ENCODE results near the gene CDK14. TPM values are rescaled to one million over a fixed set of nuclear protein-coding genes. Genes with fewer than 3 reads are reported as not detected.

Gene CDK14
- total RNA-seq, 2 donors from 2014 or later, result 0.49 to 1.7 TPM

DNA sequence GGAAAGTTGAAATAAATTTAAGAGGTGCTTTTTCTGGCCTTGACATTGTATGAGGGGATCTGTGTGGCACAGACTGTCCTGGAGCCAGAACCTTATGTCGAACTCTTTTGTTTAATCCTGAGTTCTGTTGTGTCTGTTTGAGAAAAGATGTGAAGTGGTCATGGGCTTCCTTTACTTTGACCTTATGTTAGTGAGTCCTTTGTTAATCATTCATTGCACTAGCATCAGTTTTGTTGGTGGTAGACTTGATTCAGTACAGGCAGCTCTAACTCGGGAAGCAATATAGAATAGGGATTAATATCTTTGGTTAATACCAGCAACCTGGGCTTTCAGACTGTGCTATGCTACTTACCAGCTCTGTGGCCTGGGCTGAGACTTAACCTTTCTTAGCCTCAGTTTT, 544.2 kb downstream of the CDK14 start:
- no peak for DNase-seq
- Mint-ChIP-seq H3K27ac (no peak overlapping the region), H3K27me3 (ENCODE audit: low read depth) (no peaks in the 10 kb centered on the region), H3K4me3 (no peak overlapping the region), H3K9me3 (no peaks in the 10 kb centered on the region), H3K4me1 (ENCODE audit: low read depth) (no peaks in the 10 kb centered on the region), H3K36me3 (ENCODE audit: insufficient read depth in 2 of 2) (no peaks in the 10 kb centered on the region)
- no peak for ATAC-seq (replicated peaks in 1 of 2)

DNA sequence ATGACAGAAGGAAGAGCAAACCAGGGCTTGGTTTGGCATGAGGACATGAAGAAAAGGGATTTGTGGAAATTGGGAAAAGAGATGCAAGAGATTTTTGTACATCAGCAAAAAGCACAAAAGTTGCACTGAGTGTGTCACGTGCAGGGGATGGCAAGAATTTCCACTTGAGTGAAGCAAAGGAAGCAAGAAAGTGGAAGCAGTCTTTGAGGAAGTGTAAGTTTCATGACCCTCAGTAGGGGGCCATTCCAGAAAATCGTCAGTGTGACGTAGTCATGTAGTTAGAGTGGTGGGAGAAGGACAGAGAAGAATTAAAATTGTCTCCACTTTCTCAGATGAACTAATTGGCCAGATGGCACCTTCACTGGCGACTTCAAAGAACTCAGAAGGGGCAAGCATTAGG, 544.9 kb downstream of the CDK14 start:
- Mint-ChIP-seq H3K27me3 (ENCODE audit: low read depth) (no peaks in the 10 kb centered on the region), H3K36me3 (ENCODE audit: insufficient read depth in 2 of 2) (no peaks in the 10 kb centered on the region), H3K27ac (no peak overlapping the region), H3K4me3 (no peak overlapping the region), H3K4me1 (ENCODE audit: low read depth) (no peaks in the 10 kb centered on the region), H3K9me3 (no peaks in the 10 kb centered on the region)
- DNase-seq (no peak), ATAC-seq (replicated peaks in 1 of 2) (no peak)

DNA sequence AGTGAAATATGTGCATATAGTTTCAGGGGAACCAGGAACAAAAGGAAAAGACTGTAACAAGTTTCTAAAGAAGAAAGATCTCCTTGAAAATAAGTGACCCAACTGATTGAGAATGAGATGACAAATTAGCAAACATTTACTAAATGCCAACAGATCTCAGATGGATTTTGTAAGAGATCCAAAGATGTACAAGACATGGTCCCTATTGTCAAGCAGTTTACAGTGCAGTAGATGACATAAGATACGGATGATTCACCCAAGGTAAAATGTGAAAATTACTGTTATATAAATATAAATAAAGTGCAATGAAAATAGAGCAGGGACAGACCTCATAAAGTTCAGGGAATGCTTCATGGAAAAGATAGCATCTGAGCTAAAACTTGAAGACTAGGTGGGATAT, 546.6 kb downstream of the CDK14 start:
- Mint-ChIP-seq H3K36me3 (ENCODE audit: insufficient read depth in 2 of 2) (no peaks in the 10 kb centered on the region), H3K9me3 (no peaks in the 10 kb centered on the region), H3K27me3 (ENCODE audit: low read depth) (no peaks in the 10 kb centered on the region), H3K4me1 (ENCODE audit: low read depth) (no peaks in the 10 kb centered on the region), H3K27ac (no peak overlapping the region), H3K4me3 (no peak overlapping the region)
- DNase-seq (no peak), ATAC-seq (replicated peaks in 1 of 2) (no peak)

DNA sequence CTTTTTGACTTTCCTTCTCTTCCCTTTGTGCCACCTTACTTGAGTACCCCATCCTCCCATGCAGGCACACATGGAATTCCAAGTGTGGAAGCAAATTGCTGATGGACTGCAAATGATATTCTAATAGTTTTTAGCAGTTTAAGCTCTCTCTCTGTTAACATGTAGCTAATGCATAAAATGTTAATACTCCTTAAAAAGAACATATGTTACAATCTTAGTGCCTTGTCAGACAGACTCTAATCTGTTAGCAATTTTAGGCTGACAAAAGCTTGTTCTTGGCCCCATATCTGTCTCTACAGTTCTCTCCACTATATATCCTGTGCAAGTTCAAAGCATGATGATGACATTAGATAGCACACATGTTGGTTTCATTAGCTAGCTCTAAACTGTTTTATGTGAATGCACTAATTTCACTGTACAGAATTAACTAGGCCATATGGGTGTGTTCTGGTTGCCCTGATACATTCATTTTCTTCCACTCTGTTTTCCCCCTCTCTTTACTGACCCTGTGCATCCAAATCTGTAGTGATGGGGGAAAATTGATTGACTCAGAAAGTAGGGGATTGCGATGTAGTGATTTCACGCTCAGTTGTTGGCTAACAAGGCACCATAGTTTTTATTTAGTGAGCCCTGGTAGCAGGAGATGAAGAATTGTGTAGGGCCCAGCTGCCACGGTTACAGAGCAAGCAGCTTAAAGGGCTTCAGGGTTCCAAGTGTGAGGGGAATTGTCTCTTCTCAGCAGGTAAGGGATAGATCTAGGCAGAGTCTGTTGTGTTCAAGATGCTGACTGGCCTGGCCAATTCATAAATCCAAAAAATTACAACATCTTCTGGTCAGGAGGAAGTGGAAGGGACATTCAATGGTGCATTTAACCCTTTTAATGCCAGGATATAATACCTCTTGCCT, 553.5 kb downstream of the CDK14 start:
- Mint-ChIP-seq H3K9me3 (no peaks in the 10 kb centered on the region), H3K27ac (no peak overlapping the region), H3K4me3 (no peak overlapping the region), H3K4me1 (ENCODE audit: low read depth) (no peaks in the 10 kb centered on the region), H3K27me3 (ENCODE audit: low read depth) (no peaks in the 10 kb centered on the region), H3K36me3 (ENCODE audit: insufficient read depth in 2 of 2) (no peaks in the 10 kb centered on the region)
- DNase-seq (no peak), ATAC-seq (replicated peaks in 1 of 2) (no peak)

DNA sequence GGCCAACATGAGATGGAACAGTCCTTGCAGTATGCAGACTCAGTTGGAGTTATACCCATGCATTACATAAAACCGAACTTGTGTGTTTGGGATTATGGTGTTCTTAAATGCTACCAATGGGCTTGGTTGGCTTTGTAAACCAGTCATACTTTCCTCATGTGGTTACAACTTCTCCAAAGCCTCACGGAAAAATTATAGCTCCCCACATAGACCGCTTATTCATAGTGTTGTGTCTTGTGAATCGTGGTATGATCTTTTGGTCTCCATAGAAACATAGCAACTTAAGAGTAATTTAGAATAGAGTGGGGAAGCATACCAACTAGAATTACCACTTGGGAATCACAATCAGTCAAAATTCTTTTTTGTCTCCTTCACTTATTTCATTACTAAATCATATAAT, 555.8 kb downstream of the CDK14 start:
- ATAC-seq (replicated peaks in 1 of 2) (peak in 1 of 2 donors; percentile 27), DNase-seq (no peak)
- H3K27ac Mint-ChIP-seq, result no peak overlapping the region
- H3K27me3 Mint-ChIP-seq (ENCODE audit: low read depth), result no peaks in the 10 kb centered on the region
- H3K4me3 Mint-ChIP-seq, result no peak overlapping the region
- no peaks in the 10 kb centered on the region for H3K9me3 Mint-ChIP-seq
- no peaks in the 10 kb centered on the region for H3K36me3 Mint-ChIP-seq (ENCODE audit: insufficient read depth in 2 of 2)
- no peaks in the 10 kb centered on the region for H3K4me1 Mint-ChIP-seq (ENCODE audit: low read depth)

DNA sequence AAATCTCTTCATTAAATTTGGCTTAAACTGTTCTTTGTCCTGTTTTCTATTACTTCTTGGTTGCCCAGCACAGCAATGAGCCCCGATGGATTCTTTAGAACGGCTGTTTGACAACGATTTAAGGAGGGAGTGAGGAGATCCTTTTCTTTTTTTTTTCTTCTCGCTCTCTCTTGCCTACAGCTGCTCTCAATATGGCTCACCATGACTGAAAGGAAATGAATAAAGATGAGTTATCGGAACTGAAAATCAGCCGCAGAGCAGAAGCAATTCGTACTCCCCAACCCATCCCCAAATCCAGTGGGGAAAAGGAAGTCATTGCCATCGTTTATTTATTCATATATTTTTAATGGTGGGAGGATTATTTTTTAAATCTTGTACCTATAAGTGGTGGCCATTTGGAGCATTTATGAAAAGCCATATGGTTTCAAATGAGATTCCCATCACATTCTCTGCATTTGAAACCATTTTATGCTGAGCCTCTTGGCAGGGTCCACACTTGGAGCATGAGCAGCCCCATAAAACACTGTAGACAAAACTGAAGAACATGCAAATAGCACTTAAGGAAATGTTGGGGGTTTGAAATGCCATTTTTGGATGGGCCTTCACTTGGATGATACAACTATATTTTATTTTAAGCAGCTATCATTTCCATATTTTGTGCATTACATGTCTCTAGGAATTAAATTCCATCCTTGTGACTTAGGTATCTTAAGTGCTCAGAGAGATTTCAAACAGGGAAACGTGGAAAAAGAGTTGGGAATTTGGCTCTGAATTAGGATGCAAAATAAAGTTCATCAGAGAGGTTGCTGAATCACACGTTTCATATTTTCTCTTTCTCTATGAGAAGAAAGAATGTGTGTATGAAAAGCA, 560.4 kb downstream of the CDK14 start:
- no peaks in the 10 kb centered on the region for H3K9me3 Mint-ChIP-seq
- H3K4me1 Mint-ChIP-seq (ENCODE audit: low read depth), result no peaks in the 10 kb centered on the region
- DNase-seq, result no peak
- H3K27me3 Mint-ChIP-seq (ENCODE audit: low read depth), result no peaks in the 10 kb centered on the region
- ATAC-seq (replicated peaks in 1 of 2), result no peak
- no peaks in the 10 kb centered on the region for H3K36me3 Mint-ChIP-seq (ENCODE audit: insufficient read depth in 2 of 2)
- H3K27ac Mint-ChIP-seq, result no peak overlapping the region
- no peak overlapping the region for H3K4me3 Mint-ChIP-seq

DNA sequence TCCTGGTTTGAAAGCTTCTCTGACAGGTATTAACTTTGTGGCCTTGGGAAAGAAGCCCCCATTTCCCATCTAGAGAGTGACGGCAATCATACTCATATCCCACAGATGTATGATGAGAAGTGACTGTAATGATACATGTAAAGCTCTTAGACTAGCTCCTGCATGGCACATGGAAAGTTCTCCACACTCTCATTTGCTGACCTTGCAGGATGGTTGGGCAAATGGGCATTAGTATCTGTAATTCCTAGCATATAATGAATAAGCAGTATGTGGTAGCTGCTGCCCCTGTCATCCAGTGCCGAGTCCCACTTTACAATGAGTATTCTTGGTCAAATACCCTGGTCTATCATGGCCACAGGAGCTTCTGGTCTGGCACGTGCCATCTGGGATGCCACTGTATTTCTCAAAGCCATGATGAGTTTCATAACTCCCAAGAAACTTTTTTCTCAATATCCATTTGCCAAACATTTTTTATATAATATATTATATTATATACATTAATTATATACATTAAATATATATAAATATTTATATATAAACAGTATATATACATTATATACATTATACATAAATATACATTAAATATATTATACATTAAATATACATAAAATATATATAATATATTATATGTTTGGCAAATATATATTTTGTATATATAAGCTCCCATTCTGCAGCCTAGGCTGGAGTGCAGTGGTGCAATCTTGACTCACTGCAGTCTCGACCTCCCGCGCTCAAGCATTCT, 561.6 kb downstream of the CDK14 start:
- no peak for ATAC-seq (replicated peaks in 1 of 2)
- H3K4me1 Mint-ChIP-seq (ENCODE audit: low read depth), result no peaks in the 10 kb centered on the region
- H3K27me3 Mint-ChIP-seq (ENCODE audit: low read depth), result no peaks in the 10 kb centered on the region
- no peak for DNase-seq
- no peak overlapping the region for H3K4me3 Mint-ChIP-seq
- no peak overlapping the region for H3K27ac Mint-ChIP-seq
- H3K9me3 Mint-ChIP-seq, result no peaks in the 10 kb centered on the region
- no peaks in the 10 kb centered on the region for H3K36me3 Mint-ChIP-seq (ENCODE audit: insufficient read depth in 2 of 2)

DNA sequence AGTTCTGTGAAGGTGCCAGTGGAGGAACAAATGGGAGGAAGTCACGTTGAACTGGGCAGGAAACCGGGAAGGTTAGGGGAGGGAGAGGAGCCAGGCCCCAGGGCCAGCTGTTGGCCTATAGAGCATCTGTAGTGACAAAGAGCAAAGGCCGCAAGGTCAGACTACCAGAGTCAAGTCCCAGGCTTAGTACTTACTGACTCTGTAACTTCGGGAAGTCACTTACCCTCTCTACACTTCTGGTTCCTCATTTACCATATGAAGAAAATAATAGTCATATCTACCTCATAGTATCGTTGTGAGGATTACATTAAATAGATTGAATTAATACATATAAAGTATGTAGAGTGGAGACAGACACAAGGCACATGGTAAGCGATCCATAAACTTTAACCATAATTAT, 566.3 kb downstream of the CDK14 start:
- Mint-ChIP-seq H3K27me3 (ENCODE audit: low read depth) (no peaks in the 10 kb centered on the region), H3K9me3 (no peaks in the 10 kb centered on the region), H3K4me1 (ENCODE audit: low read depth) (peaks cover 10% of the 10 kb centered on the region), H3K27ac (no peak overlapping the region), H3K4me3 (no peak overlapping the region), H3K36me3 (ENCODE audit: insufficient read depth in 2 of 2) (no peaks in the 10 kb centered on the region)
- DNase-seq (no peak), ATAC-seq (replicated peaks in 1 of 2) (no peak)

DNA sequence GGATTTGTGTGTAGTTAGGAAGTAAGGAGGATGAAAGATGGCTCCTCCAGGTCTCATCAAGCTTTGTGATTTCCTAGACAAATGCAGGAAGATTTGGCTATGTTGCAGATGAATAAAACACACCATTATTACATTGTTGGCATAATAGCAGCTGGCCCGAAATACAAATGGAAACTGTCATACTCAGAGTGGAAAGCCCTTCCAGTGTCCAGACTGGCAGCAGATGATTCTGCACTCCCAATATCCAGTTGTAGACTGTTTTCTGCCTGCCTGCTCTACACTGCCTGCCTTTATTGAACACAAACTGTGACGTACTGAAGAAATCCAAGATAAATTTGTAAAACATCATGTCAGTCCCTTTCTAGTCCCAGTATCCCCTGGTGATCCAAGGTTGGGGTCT, 568.4 kb downstream of the CDK14 start:
- Mint-ChIP-seq H3K9me3 (no peaks in the 10 kb centered on the region), H3K4me1 (ENCODE audit: low read depth) (peaks cover 10% of the 10 kb centered on the region), H3K27ac (no peak overlapping the region), H3K36me3 (ENCODE audit: insufficient read depth in 2 of 2) (no peaks in the 10 kb centered on the region), H3K27me3 (ENCODE audit: low read depth) (no peaks in the 10 kb centered on the region), H3K4me3 (no peak overlapping the region)
- DNase-seq, result no peak
- ATAC-seq (replicated peaks in 1 of 2), result no peak

DNA sequence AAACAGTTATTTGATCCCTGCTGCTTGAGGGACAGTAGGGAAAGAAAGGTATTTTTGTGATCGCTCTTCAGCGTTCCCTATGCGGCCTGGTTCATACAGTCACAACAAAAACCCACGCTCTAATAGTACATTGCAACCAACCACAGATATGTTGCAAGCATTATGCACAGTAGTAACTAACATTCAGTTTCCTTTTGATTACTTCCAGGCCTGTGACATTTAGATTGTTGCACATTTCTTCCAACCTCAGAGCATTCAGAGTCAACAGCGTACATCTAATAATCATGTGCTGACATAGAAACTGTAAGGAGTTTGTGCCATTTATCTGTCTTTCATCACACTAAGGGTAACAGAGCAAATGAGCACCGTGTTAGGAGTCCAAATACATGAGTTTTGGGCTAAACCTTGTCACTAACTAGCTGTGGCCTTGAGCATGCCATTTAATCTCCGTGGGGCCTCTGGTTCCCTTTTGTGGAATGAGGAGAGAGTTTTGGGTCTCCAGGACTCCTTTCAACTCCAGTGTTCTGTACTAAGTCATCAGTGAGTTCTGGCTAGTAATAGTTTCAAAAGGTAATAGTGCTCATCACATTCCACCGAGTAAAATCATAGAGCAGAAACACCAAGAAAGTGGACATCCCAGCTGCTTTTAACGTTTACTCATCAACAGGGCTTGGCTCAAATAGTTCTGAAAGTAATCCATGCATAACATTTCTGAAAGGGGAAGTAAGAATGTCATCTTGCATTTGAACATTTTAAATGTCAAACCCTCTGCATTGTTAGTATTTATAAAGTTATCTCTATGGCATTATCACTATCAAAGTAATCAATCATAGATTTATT, 569.1 kb downstream of the CDK14 start:
- H3K27ac Mint-ChIP-seq, result no peak overlapping the region
- H3K27me3 Mint-ChIP-seq (ENCODE audit: low read depth), result no peaks in the 10 kb centered on the region
- DNase-seq (no peak), ATAC-seq (replicated peaks in 1 of 2) (peak; percentile 23 to 59)
- H3K36me3 Mint-ChIP-seq (ENCODE audit: insufficient read depth in 2 of 2), result no peaks in the 10 kb centered on the region
- no peak overlapping the region for H3K4me3 Mint-ChIP-seq
- H3K4me1 Mint-ChIP-seq (ENCODE audit: low read depth), result peaks cover 10% of the 10 kb centered on the region
- no peaks in the 10 kb centered on the region for H3K9me3 Mint-ChIP-seq

DNA sequence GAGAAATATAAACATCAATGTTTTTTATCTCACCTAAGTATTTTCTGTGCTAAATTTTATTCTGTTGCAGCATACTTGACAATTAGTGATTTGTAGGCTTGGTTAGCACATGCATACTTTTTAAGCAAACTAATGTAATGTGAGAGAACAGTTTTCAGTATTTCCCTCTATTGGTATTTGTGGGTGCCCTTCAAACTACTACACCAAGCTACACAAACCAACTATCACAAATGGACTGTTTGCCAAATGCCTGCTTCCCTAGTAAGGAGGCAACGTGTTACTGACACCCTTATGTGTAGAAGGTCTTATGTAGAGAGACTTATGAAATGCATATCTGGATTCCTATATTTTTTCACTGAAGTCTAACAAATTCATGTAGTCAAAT, 569.7 kb downstream of the CDK14 start:
- H3K4me1 Mint-ChIP-seq (ENCODE audit: low read depth), result peaks cover 10% of the 10 kb centered on the region
- no peaks in the 10 kb centered on the region for H3K36me3 Mint-ChIP-seq (ENCODE audit: insufficient read depth in 2 of 2)
- H3K9me3 Mint-ChIP-seq, result no peaks in the 10 kb centered on the region
- no peaks in the 10 kb centered on the region for H3K27me3 Mint-ChIP-seq (ENCODE audit: low read depth)
- H3K4me3 Mint-ChIP-seq, result no peak overlapping the region
- ATAC-seq (replicated peaks in 1 of 2), result no peak
- no peak overlapping the region for H3K27ac Mint-ChIP-seq
- DNase-seq, result no peak
